ENCODE measurements around the gene HNRNPDL.

DNA sequence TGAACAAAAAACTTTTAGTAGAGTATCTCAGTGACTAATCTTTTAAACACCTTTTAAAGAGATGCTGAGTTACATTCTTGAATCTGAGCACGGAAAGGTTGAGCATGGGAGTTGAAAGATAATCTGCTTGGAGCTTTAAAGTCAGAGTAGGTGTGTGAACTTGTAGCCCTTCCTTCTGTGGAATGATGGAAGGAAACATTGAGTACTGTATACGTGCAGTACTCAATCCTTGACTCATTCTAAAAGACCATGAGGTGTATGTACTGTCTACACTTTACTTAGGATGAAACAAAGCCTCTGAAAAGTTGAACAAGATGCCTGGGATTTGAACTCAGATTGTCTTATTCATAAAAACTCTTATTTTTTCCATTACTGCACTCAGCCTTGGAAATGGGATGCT, 3.5 kb upstream of the HNRNPDL start:
- TF ChIP-seq YY1 (IDR thresholded peaks at IDR 0.05; ENCODE audit: insufficient read depth, insufficient read length) (no peak), ZNF274 (IDR thresholded peaks at IDR 0.05; ENCODE audit: low read depth, low read length) (no peak), SUZ12 (IDR thresholded peaks at IDR 0.05; ENCODE audit: extremely low read depth, insufficient read depth, insufficient read length) (no peak)
